NCI-H69 (cell line): Measurements from ENCODE around the gene EIF1B.

Experiments used
- DNase-seq: peaks from one replicate; lab custom pipeline; 2025; lab: John Stamatoyannopoulos, UW

The EIF1B gene

DNA sequence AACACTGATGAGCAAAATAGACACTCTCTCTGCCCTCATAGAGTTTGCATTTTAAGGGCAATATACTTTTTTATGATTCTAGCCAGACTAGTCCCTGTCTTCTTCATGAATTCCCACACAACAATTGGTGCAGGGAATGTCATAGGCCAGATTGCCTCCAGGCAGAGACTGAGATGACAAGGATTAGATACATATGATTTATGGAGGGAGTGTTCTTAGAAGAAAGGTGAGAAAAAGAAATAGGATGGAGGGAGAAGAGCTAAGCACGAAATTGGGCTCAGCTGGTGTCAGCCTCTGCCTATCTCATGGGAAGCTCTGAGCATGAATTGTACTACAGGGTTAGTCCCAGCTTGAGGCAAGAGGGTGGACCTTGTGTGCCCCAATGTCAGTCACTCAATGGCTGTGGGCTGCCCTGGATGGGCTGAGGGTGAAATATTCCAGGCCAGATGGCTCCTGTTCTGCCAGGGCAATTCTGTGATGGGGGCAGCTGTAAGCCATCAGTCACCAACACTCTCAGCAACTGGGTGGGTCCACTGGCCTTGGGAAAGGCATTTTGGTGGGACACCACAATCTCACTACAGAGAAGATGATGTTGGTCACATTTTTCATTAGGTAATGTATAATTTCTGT, 31.1 kb downstream of the EIF1B start:
- no peak for DNase-seq

DNA sequence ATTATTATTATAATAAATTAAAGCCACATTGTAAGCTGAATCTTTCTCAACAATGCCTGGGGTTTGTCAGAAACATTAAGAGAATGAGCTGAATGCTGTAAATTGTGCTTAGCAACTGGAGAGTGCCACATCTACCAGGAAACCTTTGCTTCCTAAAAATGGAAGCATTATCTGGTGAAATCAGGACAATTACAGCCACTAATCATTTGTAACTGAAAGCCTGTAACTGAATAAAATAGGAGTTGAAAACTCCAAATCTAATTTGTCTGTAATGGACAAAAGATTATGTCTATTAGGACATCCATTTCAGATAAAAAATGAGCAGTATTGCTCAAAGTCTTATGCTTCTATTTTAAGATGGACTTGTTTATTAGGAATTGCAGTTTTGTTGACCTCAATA, 32.2 kb downstream of the EIF1B start:
- no peak for DNase-seq

DNA sequence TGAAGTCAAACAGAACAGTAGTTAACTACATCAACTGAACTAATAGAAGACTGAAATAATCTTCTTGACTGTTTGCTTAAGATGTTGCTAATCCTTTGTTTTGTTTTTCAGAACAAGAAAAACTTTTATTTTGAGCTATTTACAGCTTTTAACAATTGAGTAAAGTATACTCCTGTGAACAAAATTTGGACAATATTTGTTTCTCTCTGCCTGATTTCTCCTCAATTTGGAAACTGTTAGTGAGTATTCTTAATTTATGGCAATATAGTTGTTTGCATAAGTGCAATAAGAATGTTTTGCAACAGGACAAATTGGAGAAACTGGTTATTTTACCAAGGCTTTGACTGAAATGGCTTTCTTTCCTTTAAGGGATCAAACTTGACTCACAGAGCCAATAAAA, 41.0 kb downstream of the EIF1B start:
- no peak for DNase-seq

DNA sequence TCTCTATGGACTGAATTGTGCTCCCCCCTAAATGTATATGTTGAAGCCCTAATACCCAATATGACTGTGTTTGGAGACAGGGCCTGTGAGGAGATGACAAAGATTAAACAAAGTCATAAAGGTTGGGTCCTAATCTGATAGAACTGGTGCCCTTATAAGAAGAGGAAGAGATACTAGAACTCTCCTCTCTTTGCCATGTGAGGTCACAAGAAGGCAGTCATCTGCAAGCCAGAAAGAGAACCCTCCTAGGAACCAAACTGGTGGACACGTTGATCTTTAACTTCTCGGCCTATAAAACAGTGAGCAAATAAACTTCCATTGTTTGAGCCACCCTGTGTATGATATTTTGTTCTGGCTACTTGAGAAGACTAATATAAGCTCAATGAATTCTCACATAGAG, 45.9 kb downstream of the EIF1B start:
- no peak for DNase-seq

DNA sequence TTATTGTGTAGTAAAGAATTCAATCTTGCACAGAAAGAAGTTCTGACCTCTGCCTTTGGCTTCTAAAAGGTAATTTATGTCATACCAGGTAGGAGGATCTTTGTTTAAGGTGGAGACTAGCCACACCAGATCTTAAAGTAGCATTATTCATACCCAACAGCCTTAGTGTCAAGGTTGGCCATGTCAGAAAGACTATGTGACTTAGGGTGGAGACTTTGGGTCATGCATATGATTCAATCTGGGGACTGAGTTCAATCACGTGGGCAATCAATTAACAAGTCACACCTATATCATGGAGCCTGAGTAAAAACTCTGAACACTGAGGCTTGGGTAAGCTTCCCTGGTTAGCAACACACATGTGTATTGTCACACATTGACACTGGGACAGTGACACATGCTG, 48.9 kb downstream of the EIF1B start:
- no peak for DNase-seq
